Bronchial epithelial cell (primary cell): Measurements from ENCODE around the gene SPECC1. TPM values are rescaled to one million over a fixed set of nuclear protein-coding genes. Genes with fewer than 3 reads are reported as not detected.
"Not testable (repeated sequence)": the region's sequence is repeated elsewhere in the genome, so short reads cannot be mapped to it uniquely, and the experiment has no call there.

Experiments used
- DNase-seq: peaks from one replicate; pipeline ENCODE4 v3.0.0-alpha.2; 2010; ENCODE audit warnings: low read depth
- FAIRE-seq: peaks from 2 replicates; lab custom pipeline; 2011; peaks lifted over from hg19 to GRCh38; lab: Jason Lieb, UNC
- H3K27me3 ChIP-seq: 2 replicates; pipeline ENCODE4 v1.5.1; 2011; ENCODE audit warnings: low read length; ENCODE audit not compliant: control insufficient read depth, insufficient read depth
- H3K36me3 ChIP-seq: 2 replicates; pipeline ENCODE4 v1.5.1; 2011; ENCODE audit warnings: low read length; ENCODE audit not compliant: control insufficient read depth, insufficient read depth
- H3K4me3 ChIP-seq: 2 replicates; pipeline ENCODE4 v1.5.1; 2011; ENCODE audit warnings: mild to moderate bottlenecking, low read depth, low read length, control low read depth
- total RNA-seq: library from RNA; depleted of rRNA; stranded (reverse); fragments of >200 nt; gene quantifications from 2 replicates; pipeline ENCODE4 v1.2.1, GENCODE V29; 2014
- TF ChIP-seq, protein P1 (sequence below): IDR thresholded peaks from 2 replicates; pipeline ENCODE4 v1.5.1; 2011; ENCODE audit warnings: mild to moderate bottlenecking, moderate library complexity, low read length, control low read depth, inconsistent platforms; ENCODE audit not compliant: insufficient read depth, severe bottlenecking

SPECC1 gene
- total RNA-seq, 1 donor from 2014 or later = 57.1 TPM

DNA sequence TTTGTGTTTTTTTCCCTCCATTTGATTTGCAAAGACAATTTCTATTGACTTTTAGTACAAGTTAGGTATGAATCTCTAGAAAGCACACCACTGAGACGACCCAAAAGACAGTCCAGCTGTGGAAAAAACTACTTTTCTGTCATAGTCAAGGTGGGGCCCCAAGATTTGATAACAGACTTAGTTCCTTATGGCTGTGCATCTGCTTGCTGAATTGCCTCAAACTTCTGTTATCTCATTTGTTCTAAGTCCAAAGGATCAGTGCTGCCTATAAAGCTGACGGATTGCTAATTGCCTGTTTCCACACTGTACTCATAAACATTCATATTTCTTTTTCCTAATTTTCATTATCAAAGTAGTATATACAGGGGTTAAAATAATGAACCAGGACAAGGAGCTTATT is 180.8 kb downstream of the SPECC1 start:
- no peaks in the 10 kb centered on the region for H3K36me3 ChIP-seq
- no peak for DNase-seq
- no peaks in the 10 kb centered on the region for H3K27me3 ChIP-seq
- FAIRE-seq = no peak
- TF ChIP-seq, protein P1, sequence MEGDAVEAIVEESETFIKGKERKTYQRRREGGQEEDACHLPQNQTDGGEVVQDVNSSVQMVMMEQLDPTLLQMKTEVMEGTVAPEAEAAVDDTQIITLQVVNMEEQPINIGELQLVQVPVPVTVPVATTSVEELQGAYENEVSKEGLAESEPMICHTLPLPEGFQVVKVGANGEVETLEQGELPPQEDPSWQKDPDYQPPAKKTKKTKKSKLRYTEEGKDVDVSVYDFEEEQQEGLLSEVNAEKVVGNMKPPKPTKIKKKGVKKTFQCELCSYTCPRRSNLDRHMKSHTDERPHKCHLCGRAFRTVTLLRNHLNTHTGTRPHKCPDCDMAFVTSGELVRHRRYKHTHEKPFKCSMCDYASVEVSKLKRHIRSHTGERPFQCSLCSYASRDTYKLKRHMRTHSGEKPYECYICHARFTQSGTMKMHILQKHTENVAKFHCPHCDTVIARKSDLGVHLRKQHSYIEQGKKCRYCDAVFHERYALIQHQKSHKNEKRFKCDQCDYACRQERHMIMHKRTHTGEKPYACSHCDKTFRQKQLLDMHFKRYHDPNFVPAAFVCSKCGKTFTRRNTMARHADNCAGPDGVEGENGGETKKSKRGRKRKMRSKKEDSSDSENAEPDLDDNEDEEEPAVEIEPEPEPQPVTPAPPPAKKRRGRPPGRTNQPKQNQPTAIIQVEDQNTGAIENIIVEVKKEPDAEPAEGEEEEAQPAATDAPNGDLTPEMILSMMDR = no peak
- no peak overlapping the region for H3K4me3 ChIP-seq

DNA sequence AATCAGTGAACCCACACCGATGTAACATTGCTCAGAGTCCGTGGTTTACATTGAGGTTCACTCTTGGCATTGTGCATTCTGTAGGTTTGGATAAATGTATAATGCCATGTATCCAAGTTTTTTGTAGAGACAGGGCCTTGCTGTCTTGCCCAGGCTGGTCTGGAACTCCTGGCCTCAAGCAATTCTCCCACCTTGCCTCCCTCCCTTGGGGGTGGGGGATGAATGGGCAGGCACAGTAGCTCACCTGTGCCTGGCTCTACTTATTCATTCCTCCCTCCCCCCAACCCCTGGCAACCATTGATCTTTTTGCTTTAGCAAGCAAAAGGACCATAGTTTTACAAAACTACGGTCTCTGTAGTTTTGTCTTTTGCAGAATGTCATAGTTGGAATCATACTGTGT is 181.4 kb downstream of the SPECC1 start:
- no peak for DNase-seq
- no peak overlapping the region for H3K4me3 ChIP-seq
- no peaks in the 10 kb centered on the region for H3K36me3 ChIP-seq
- TF ChIP-seq, protein P1 = no peak
- no peaks in the 10 kb centered on the region for H3K27me3 ChIP-seq
- FAIRE-seq = no peak

DNA sequence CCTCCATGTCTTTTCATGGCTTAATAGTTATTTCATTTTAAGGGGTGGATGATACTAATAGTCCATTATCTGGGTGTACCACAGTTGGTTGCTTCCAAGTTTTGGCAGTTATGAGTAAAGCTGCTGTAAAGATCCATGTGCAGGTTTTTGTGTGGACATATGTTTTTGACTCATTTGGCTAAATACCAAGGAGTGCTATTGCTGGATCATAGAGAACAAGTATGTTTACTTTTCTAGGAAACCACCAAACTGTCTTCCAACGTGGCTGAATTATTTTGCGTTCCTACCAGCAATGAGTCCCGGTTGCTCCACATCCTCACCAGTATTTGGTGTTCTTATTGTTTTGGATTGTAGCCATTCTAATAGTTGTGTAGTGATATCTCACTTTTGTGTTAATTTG is 181.9 kb downstream of the SPECC1 start:
- no peaks in the 10 kb centered on the region for H3K27me3 ChIP-seq
- TF ChIP-seq, protein P1 = no peak
- H3K4me3 ChIP-seq = no peak overlapping the region
- FAIRE-seq (no peak), DNase-seq (peak; percentile 95)
- H3K36me3 ChIP-seq = no peaks in the 10 kb centered on the region

DNA sequence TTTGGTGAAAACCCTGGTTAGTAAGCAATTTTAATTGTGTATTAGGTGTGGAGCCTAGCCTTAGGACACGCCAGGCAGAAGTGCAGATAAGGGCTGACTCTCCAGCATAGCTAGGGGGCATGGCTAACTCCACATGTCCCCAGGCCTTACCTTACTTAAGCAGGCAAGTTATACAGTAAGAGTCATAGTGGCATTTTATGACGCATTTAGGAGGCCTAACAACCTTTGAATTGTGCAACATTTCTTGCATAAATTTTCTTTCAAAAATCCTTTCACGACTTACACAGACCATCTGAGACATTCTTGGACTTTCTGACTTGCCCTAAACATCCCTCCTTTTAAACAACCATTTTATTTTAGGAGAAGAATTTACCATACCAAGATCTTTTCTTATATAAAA is 187.1 kb downstream of the SPECC1 start:
- H3K36me3 ChIP-seq, H3K27me3 ChIP-seq, DNase-seq, FAIRE-seq, H3K4me3 ChIP-seq: not testable (repeated sequence)

DNA sequence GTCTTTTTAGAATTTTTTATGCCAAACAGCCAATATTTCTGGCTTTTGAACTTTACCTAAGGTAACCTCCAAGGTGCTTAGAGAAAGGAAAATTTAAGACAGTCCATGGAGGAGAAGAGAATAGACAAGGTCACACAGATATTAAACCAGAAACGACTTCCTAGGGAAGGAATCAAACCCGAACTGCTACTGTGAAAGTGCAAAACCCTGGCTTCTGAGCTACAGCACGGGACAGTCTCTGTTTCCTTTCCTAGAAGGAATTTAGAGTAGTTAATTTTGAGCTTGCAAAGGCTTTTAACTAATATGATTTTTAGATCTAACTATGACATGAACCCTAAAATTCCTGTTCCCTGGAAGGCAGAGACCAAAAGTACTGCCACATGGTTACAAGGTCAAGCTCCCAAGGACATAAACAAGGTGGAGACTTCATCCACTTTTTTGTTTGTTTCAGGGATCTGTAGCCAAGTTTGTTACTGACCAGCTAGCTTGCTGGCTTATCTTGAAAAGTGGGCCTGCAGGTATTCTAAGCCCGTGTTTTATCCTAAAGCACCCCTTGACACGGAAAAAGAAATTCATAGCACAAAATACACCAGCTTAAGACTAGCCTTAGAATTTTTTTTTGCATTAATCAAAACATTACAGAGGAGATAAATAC is 188.2 kb downstream of the SPECC1 start:
- H3K36me3 ChIP-seq = no peaks in the 10 kb centered on the region
- H3K27me3 ChIP-seq = no peaks in the 10 kb centered on the region
- FAIRE-seq = no peak
- no peak overlapping the region for H3K4me3 ChIP-seq
- TF ChIP-seq, protein P1 = no peak
- DNase-seq = no peak

DNA sequence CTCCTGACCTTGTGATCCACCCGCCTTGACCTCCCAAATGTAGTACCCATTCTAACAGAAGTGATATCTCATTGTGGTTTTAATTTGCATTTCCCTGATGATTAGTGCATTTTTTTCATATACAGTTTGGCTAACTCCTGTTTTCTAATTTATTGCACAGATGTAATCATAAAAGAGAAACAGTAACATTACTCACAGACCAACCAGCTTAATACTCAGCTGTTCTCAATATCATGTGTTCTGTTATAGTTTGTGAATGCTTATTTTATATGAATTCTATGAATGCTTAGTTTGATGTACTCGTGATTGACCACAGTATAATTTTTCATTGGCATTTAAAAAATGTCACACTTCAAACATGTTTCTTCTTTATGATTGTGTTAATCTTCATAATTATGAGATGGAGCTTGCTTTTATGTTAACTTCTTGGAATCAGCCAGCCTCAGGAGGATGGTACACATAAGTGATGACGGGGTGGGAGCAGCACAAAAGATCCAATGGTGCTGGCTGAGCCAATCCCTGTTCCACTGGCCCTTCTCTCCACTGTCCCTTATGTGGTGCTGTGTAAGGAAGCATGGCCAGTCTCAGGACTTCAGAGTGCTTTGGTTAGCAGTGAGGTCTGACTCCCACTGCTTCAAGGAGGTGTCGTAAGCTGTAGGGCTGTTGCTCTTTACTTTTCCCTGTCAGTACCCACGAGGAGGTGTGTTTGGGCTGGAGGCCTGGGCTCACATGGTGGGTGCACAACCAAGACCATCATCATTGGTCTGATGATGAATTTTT is 191.0 kb downstream of the SPECC1 start:
- FAIRE-seq = no peak
- Histone ChIP-seq H3K27me3 (no peaks in the 10 kb centered on the region), H3K4me3 (no peak overlapping the region), H3K36me3 (peaks cover 1% of the 10 kb centered on the region)
- TF ChIP-seq, protein P1 = no peak
- no peak for DNase-seq
